Heart left ventricle (tissue), 16 donors: ENCODE measurements around the gene SP4. TPM values are rescaled to one million over a fixed set of nuclear protein-coding genes. Genes with fewer than 3 reads are reported as not detected.

Source experiments
- ATAC-seq, 4 donors: fragments of 200-7000 bp; cut with Tn5 transposase; one replicate each; pipeline ENCODE4 v1.9.1; 2020 to 2022; ENCODE audit warnings: moderate library complexity in 4 of 4, mild to moderate bottlenecking in 3 of 4, moderate number of reproducible peaks in 1 of 4
- DNase-seq, 5 donors: peaks; one replicate each; pipeline ENCODE4 v3.0.0-alpha.2; 2020
- H3K27ac ChIP-seq, 12 donors: fragments of 200-600 bp; sonication (generic) in 4 of 12; one replicate each; pipeline versions ENCODE4 v1.5.0 to v1.8.0; 2016 to 2022; ENCODE audit warnings: mild to moderate bottlenecking in 2 of 12
- H3K27me3 ChIP-seq, 9 donors: fragments of 200-600 bp; sonication (generic) in 2 of 9; one replicate each; pipeline versions ENCODE4 v1.5.1 to v1.8.0; 2016 to 2022; ENCODE audit warnings: mild to moderate bottlenecking in 3 of 9
- H3K36me3 ChIP-seq, 9 donors: fragments of 200-600 bp; sonication (generic) in 2 of 9; one replicate each; pipeline versions ENCODE4 v1.5.0 to v1.8.0; 2018 to 2022; ENCODE audit warnings: mild to moderate bottlenecking in 2 of 9
- H3K4me1 ChIP-seq, 12 donors: fragments of 200-600 bp; sonication (generic) in 4 of 12; one replicate each; pipeline versions ENCODE4 v1.5.0 to v1.8.0; 2016 to 2022; ENCODE audit warnings: mild to moderate bottlenecking in 3 of 12
- H3K4me3 ChIP-seq, 12 donors: fragments of 200-600 bp; sonication (generic) in 4 of 12; one replicate each; pipeline versions ENCODE4 v1.5.0 to v1.8.0; 2017 to 2022; ENCODE audit warnings: mild to moderate bottlenecking in 9 of 12, moderate library complexity in 4 of 12
- H3K9me3 ChIP-seq, 12 donors: fragments of 200-600 bp; sonication (generic) in 4 of 12; one replicate each; pipeline versions ENCODE4 v1.5.0 to v1.8.0; 2016 to 2022; ENCODE audit warnings: mild to moderate bottlenecking in 1 of 12
- CTCF ChIP-seq, 12 donors: fragments of 200-600 bp; sonication (generic) in 4 of 12; IDR thresholded peaks; one replicate each; pipeline versions ENCODE4 v1.5.0 to v1.8.0; 2018 to 2022; ENCODE audit warnings: antibody characterized with exemption in 12 of 12, mild to moderate bottlenecking in 5 of 12
- POLR2A ChIP-seq, 2 donors: fragments of 450-650 bp; IDR thresholded peaks; one replicate each; pipeline ENCODE4 v1.6.1; 2017; ENCODE audit warnings: antibody characterized with exemption in 2 of 2, mild to moderate bottlenecking in 2 of 2, moderate library complexity in 2 of 2
- WGBS, 4 donors: extraction: QIAGEN DNeasy Blood & Tissue Kit in 2 of 4; methylation state at CpG; one replicate each; pipeline versions ENCODE4 v1.1.5 to v1.1.7; 2013 to 2018; 5-methylcytosine and 5-hydroxymethylcytosine counted together
- intact Hi-C, 10 donors: fragments of 100-400 bp; cut with DNase I; formaldehyde crosslinking; loops; one replicate each; pipeline versions ENCODE4 v1.11.1 to v1.14.2; 2022
- polyA plus RNA-seq, 2 donors: library from polyadenylated mRNA; stranded (reverse); fragments of 200-250 nt; gene quantifications; one replicate each; pipeline ENCODE4 v1.2.3, GENCODE V29; 2013
- total RNA-seq, 9 donors: library from RNA; depleted of rRNA in 2 of 9; stranded (reverse); fragments of >200 nt in 2 of 9; fragmentation: NEBNext Ultra II Directional in 3 of 9; extraction: Animal tissue kit (Norgen Biotek cat#: 25700) in 3 of 9; gene quantifications; one replicate each; pipeline versions ENCODE4 v1.1.0 to v1.2.4, GENCODE V29; 2016 to 2023
- donor health status: ischemic (EF 13 %, LVEDD 7.1; RV severe dilation, severe dysfunction).
- donor health status: healthy with polysubstance abuse.
- donor health status: DM: no; HTN: yes; CAD: no.
- donor health status: DM: no; HTN: no; CAD: no.
- donor health status: ischemic (EF 25% LVEDD 6.9; RV normal size, moderate dysfunction).
- donor health status: ischemic (EF 25% LVEDD 5.7; RV mildly dilated, moderate dysfunction).
- donor health status: healthy.
- donor health status: DM: yes; HTN: yes; CAD: no.
- donor health status: ischemic (EF 35%, LVEDD 5.7; RV mildly dilated, moderate dysfunction).
- donor health status: nonischemic (EF 11% LVEDD 7.7; RV severe dilation, severe dysfunction).
- donor health status: DM: yes; HTN: yes; CAD: no.
- donor health status: PGD.
- donor health status: ischemic (EF 29% LVEDD 5.4; RV normal size, mild dysfunction).
- donor health status: nonischemic (EF 23%, LVEDD 6.1; RV moderate dilation, normal function).

The SP4 gene
- total and polyA plus RNA-seq, 11 donors = 1.5 to 8.9 (median 5.7) TPM

GRCh38 chr7:21450941-21451340 lies 23.1 kb downstream of the SP4 start:
- intact Hi-C loops = no loop called here
- ATAC-seq = no peak
- Histone ChIP-seq H3K4me3 (no peak overlapping the region), H3K9me3 (peaks cover 0 to 23% (median 11%) of the 10 kb centered on the region in 12 donors), H3K27me3 (no peaks in the 10 kb centered on the region), H3K27ac (no peak overlapping the region), H3K36me3 (peaks cover 0 to 14% (median 3%) of the 10 kb centered on the region in 9 donors), H3K4me1 (no peaks in the 10 kb centered on the region)
- 75 to 81% (median 78%) methylated on average over 5 of the region's 5 CpGs for WGBS, 4 donors
- no peak for TF ChIP-seq POLR2A (IDR thresholded peaks at IDR 0.05)
- DNase-seq = no peak

GRCh38 chr7:21454182-21454581 lies 26.3 kb downstream of the SP4 start:
- TF ChIP-seq POLR2A (IDR thresholded peaks at IDR 0.05) (no peak), CTCF (IDR thresholded peaks at IDR 0.05) (no peak)
- Histone ChIP-seq H3K27me3 (no peaks in the 10 kb centered on the region), H3K36me3 (peaks cover 0 to 19% (median 3%) of the 10 kb centered on the region in 9 donors), H3K4me3 (no peak overlapping the region), H3K27ac (no peak overlapping the region), H3K4me1 (peaks cover 0 to 10% (median 0%) of the 10 kb centered on the region in 12 donors), H3K9me3 (peaks cover 0 to 23% (median 11%) of the 10 kb centered on the region in 12 donors)
- no peak for ATAC-seq
- DNase-seq = no peak
- intact Hi-C loops = no loop called here

- WGBS, 4 donors = 82 to 89% (median 87%) methylated on average over 1 of the region's 1 CpG
- DNase-seq (no peak), ATAC-seq (no peak)
- Histone ChIP-seq H3K4me1 (peaks cover 0 to 15% (median 0%) of the 10 kb centered on the region in 12 donors), H3K27me3 (no peaks in the 10 kb centered on the region), H3K4me3 (no peak overlapping the region), H3K36me3 (peaks cover 0 to 19% (median 4%) of the 10 kb centered on the region in 9 donors), H3K9me3 (peaks cover 0 to 23% (median 11%) of the 10 kb centered on the region in 12 donors), H3K27ac (no peak overlapping the region)
- intact Hi-C loops = no loop called here
- TF ChIP-seq POLR2A (IDR thresholded peaks at IDR 0.05) (no peak), CTCF (IDR thresholded peaks at IDR 0.05) (no peak)
Measured at GRCh38 chr7:21454906-21455305, 27.0 kb downstream of the SP4 start.

GRCh38 chr7:21461282-21461681 lies 33.4 kb downstream of the SP4 start:
- ATAC-seq = no peak
- intact Hi-C loops = no loop called here

More at GRCh38 chr7:21461282-21461681, 33.4 kb downstream of the SP4 start:
- no peak for TF ChIP-seq POLR2A (IDR thresholded peaks at IDR 0.05)
- no peak for TF ChIP-seq CTCF (IDR thresholded peaks at IDR 0.05)
- Histone ChIP-seq H3K27me3 (no peaks in the 10 kb centered on the region), H3K4me3 (no peak overlapping the region), H3K4me1 (peaks cover 0 to 15% (median 0%) of the 10 kb centered on the region in 12 donors), H3K36me3 (peaks cover 0 to 5% (median under 1%) of the 10 kb centered on the region in 9 donors), H3K9me3 (no peaks in the 10 kb centered on the region), H3K27ac (no peak overlapping the region)
- no peak for DNase-seq
- 92 to 98% (median 97%) methylated on average over 20 to 26 of the region's 26 CpGs for WGBS, 4 donors
